K562 (cell line): ENCODE measurements around the gene ERF. TPM values are rescaled to one million over a fixed set of nuclear protein-coding genes. Genes with fewer than 3 reads are reported as not detected.

Experiments
- BCLAF1 ChIP-seq, 2 experiments: fragments of 450-650 bp in 1 of 2; IDR thresholded peaks; 2 replicates each; pipeline ENCODE4 v1.6.1; 2011 to 2017; ENCODE audit warnings: low read depth in 2 of 2, antibody characterized with exemption in 1 of 2, borderline replicate concordance in 1 of 2, low read length in 1 of 2, mild to moderate bottlenecking in 1 of 2, mixed read lengths in 1 of 2; ENCODE audit not compliant: control insufficient read depth in 1 of 2
- CHD2 ChIP-seq: IDR thresholded peaks from 2 replicates; pipeline ENCODE4 v1.6.1; 2011; ENCODE audit warnings: low read depth, low read length
- CREB1 ChIP-seq, 2 experiments: sonication (generic) in 1 of 2; formaldehyde crosslinking in 1 of 2; IDR thresholded peaks; 2 replicates each; pipeline versions ENCODE4 v1.6.1 to v1.8.0; 2012 to 2022; ENCODE audit warnings: inconsistent platforms in 1 of 2, mild to moderate bottlenecking in 1 of 2, missing genetic modification reagents in 1 of 2, moderate library complexity in 1 of 2
- JUND ChIP-seq, 2 experiments: IDR thresholded peaks; 2 replicates in 1 of 2; 3 replicates in 1 of 2; pipeline ENCODE4 v1.6.1; 2011; ENCODE audit warnings: borderline replicate concordance in 2 of 2, low read depth in 2 of 2, low read length in 2 of 2, improper control_type of control experiment in 1 of 2, missing biosample characterization in 1 of 2, missing genetic modification characterization in 1 of 2, missing genetic modification reagents in 1 of 2
- NFYB ChIP-seq: IDR thresholded peaks from 2 replicates; pipeline ENCODE4 v1.6.1; 2011; ENCODE audit warnings: mild to moderate bottlenecking, moderate library complexity; ENCODE audit not compliant: insufficient read length; ENCODE audit errors: extremely low read depth
- PML ChIP-seq: IDR thresholded peaks from 2 replicates; pipeline ENCODE4 v1.6.1; 2012; ENCODE audit warnings: low read length, inconsistent platforms
- RHOXF2B ChIP-seq: fragments of 250-450 bp; sonication (Bioruptor Pico); conservative IDR thresholded peaks from 2 replicates; pipeline ENCODE4 v1.5.1; 2021
- SIRT6 ChIP-seq: IDR thresholded peaks from one replicate; pipeline ENCODE4 v1.6.1; 2012; ENCODE audit warnings: low read depth, mild to moderate bottlenecking, control low read depth, inconsistent platforms, low read length, moderate library complexity
- SNIP1 ChIP-seq: fragments of 450-650 bp; IDR thresholded peaks from 2 replicates; pipeline ENCODE4 v1.7.1; 2017; ENCODE audit warnings: low read depth, mild to moderate bottlenecking
- TAF9B ChIP-seq: fragments of 450-650 bp; IDR thresholded peaks from 2 replicates; pipeline ENCODE4 v1.6.1; 2018; ENCODE audit warnings: mild to moderate bottlenecking; ENCODE audit not compliant: partially characterized antibody
- ZBTB11 ChIP-seq, 3 experiments: fragments of 200-800 bp in 1 of 3; fragments of 250-450 bp in 1 of 3; fragments of 450-650 bp in 1 of 3; sonication (Bioruptor Pico) in 1 of 3; sonication (Bioruptor generic) in 1 of 3; formaldehyde crosslinking in 1 of 3; IDR thresholded peaks; 2 replicates each; pipeline versions ENCODE4 v1.6.1 to v1.8.0; 2016 to 2022; ENCODE audit warnings: mild to moderate bottlenecking in 2 of 3, missing genetic modification characterization in 2 of 3, missing compliant biosample characterization in 1 of 3, moderate library complexity in 1 of 3
- ZBTB12 ChIP-seq: fragments of 250-450 bp; sonication (Bioruptor Pico); IDR thresholded peaks from 2 replicates; pipeline ENCODE4 v1.4.0; 2020
- ZNF133 ChIP-seq: fragments of 250-450 bp; sonication (Bioruptor Pico); IDR thresholded peaks from 2 replicates; pipeline ENCODE4 v1.4.0; 2020; ENCODE audit warnings: mild to moderate bottlenecking
- ZNF197 ChIP-seq: fragments of 200-800 bp; sonication (Bioruptor generic); IDR thresholded peaks from 2 replicates; pipeline ENCODE4 v1.6.1; 2016; ENCODE audit warnings: low read depth, missing genetic modification characterization, missing compliant biosample characterization
- ZNF551 ChIP-seq: fragments of 250-450 bp; sonication (Bioruptor Pico); IDR thresholded peaks from 2 replicates; pipeline ENCODE4 v1.5.0; 2021; ENCODE audit warnings: mild to moderate bottlenecking, moderate library complexity
- ZNF699 ChIP-seq: fragments of 250-450 bp; sonication (Bioruptor Pico); IDR thresholded peaks from 2 replicates; pipeline ENCODE4 v1.8.0; 2021; ENCODE audit warnings: mild to moderate bottlenecking, moderate library complexity; ENCODE audit not compliant: insufficient replicate concordance
- ZNF764 ChIP-seq: fragments of 250-450 bp; sonication (Bioruptor Pico); IDR thresholded peaks from 2 replicates; pipeline ENCODE4 v1.4.0; 2020; ENCODE audit warnings: low read depth, mild to moderate bottlenecking, moderate library complexity
- ZNF830 ChIP-seq: fragments of 250-450 bp; sonication (Bioruptor Pico); IDR thresholded peaks from 2 replicates; pipeline ENCODE4 v1.5.0; 2021; ENCODE audit warnings: mild to moderate bottlenecking
- polyA plus RNA-seq, 8 experiments: library from polyadenylated mRNA; depleted of rRNA in 4 of 8; stranded (reverse) in 5 of 8; unstranded in 3 of 8; fragments of >200 nt; fragmentation: Nextera tagmentation in 2 of 8; fragmentation: Illumina TruSeq in 1 of 8; extraction: Ambion mirVana in 2 of 8; extraction: Trizol in 1 of 8; gene quantifications; 2 replicates each; pipeline versions ENCODE4 v1.2.1 to v1.2.3, GENCODE V29; 2011 to 2014; ENCODE audit warnings: inconsistent platforms in 1 of 8, missing spikeins in 1 of 8
- total RNA-seq, 7 experiments: library from RNA; depleted of rRNA in 6 of 7; stranded (reverse); fragments of >200 nt in 6 of 7; fragmentation: Illumina TruSeq in 2 of 7; extraction: Trizol in 2 of 7; gene quantifications; 2 replicates each; pipeline versions ENCODE4 v1.2.1 to v1.2.3, GENCODE V29; 2011 to 2021; ENCODE audit warnings: low replicate concordance in 1 of 7

Gene ERF
- total and polyA plus RNA-seq, 9 of the 15 experiments (the other 6 are each of a cell fraction or from before 2014, with no cell fraction given) = 0.03 to 75.4 (median 27.0) TPM

GRCh38 chr19:42242512-42243409 is 12.2 kb downstream of the ERF start, which contains the start of gene GSK3A (continued):
- TF ChIP-seq JUND (IDR thresholded peaks at IDR 0.05; ENCODE audit: borderline replicate concordance, low read depth, low read length) (peak; percentile 72), JUND (tag; IDR thresholded peaks at IDR 0.05; ENCODE audit: borderline replicate concordance, low read depth, low read length) (peak; percentile 11; the same call in 2 of the 3 replicates), ZNF699 (CRISPR knock-in tag) (no peak), BCLAF1 (IDR thresholded peaks at IDR 0.05; ENCODE audit: borderline replicate concordance in 1 of 2, control insufficient read depth in 1 of 2, low read depth in 2 of 2, low read length in 1 of 2) (0 out of 4 replicates have a peak, but pooled peaks of 1 of the 2 experiments have one; percentile 52), TAF9B (peak; percentile 86), ZNF197 (CRISPR knock-in tag) (peak; percentile 78; the same call in 1 of the 2 replicates), ZBTB11 (CRISPR knock-in tag; IDR thresholded peaks at IDR 0.05) (peak in 1 of 3 experiments; percentile 85; a peak in 2 of 6 replicates), ZNF133 (0 out of 2 replicates have a peak, but pooled peaks have one; percentile 58), ZNF551 (CRISPR knock-in tag) (no peak), CREB1 (IDR thresholded peaks at IDR 0.05) (peak; percentile 92), CREB1 (CRISPR knock-in tag; IDR thresholded peaks at IDR 0.05) (peak; percentile 90), NFYB (peak; percentile 6), ZNF830 (no peak), SIRT6 (no peak), SNIP1 (no peak), RHOXF2B (no peak), PML (peak; percentile 89), ZNF764 (CRISPR knock-in tag) (no peak), ZBTB12 (peak; percentile 67), CHD2 (peak; percentile 82)
